GM19397 (cell line): Measurements from ENCODE around the gene SLX1A.
"Not testable (repeated sequence)": the region's sequence is repeated elsewhere in the genome, so short reads cannot be mapped to it uniquely, and the experiment has no call there.

ENCODE experiments used
- ATAC-seq: cut with Tn5 transposase; IDR thresholded peaks from one replicate; pipeline ENCODE4 v1.9.1; 2021; ENCODE audit warnings: mild to moderate bottlenecking, moderate library complexity; ENCODE audit not compliant: unreplicated experiment

SLX1A gene

DNA sequence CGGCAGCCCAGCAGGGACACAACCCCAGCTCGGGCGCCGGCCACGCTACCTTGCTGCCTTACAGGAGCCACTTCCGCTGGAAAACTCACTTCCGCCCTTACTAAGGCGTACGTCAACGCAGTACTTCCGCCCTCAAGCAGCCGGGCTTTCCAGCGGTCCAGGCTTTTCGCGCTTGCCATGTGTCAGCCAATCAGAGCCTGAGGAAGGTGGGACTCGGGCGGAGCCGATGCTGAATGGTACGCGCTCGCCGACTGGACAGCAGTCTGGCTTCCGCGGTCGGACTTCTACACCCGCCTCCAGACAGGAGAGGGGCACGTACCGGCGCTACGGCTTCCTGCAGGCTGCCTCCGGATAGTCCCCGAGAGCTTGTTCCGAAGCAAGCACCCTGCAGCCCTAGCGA is at the start of gene SLX1A, which contains the start of gene BOLA2B:
Gene SLX1A (plus strand): TSS at position 261 of the 400 bp plus-strand sequence. CDS start 210 bp downstream, outside the sequence.
Gene BOLA2B (minus strand): TSS at position 52 of the 400 bp plus-strand sequence. CDS start 71 bp downstream, outside the sequence.
- peak; percentile 85 for ATAC-seq

DNA sequence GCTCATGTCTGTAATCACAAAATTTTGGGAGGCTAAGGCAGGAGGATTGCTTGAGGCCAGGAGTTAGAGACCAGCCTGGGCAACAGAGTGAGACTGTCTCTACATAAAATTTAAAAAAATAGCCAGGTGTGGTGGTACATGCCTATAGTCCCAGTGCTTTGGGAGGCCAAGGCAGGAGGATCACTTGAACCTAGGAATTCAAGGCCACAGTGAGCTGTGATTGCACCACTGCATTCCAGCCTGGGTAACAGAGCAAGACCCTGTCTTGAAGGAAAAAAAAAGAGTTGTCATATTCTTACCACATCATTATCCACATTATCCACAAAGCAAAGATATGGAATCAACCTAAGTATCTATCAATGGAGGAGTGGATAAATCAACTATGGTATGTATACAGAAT is 49.7 kb upstream of the SLX1A start:
- ATAC-seq: no peak

DNA sequence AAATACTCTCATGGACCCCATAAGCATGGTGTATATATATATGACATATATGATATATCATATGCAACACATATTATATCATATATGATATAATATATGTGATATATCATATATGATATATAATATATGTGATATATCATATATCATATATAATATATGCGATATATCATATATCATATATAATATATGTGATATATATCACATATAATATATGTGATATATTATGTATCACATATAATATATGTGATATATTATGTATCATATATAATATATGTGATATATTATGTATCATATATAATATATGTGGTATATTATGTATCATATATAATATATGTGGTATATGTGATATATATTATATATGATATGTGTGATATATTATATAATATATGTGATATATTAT is 48.8 kb upstream of the SLX1A start:
- no peak for ATAC-seq

DNA sequence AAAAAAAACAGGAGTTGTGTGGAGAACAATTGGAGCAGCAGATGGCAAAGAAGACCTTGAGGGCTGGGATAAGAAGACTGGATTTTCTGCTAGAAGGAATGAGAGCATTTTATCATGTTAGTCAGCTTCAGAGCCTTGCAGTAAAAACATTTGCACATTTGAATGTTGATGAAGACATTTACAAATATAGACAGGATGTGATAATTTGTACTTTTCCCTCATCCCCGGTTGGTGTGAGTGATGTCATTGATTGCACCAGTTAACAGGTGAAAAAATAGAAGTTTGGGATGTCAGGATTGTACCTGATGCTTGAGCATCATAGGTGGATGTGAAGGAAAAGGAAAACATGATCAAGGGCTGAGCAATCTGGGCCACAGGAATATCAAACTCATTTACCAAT is 48.0 kb upstream of the SLX1A start:
- ATAC-seq: no peak

DNA sequence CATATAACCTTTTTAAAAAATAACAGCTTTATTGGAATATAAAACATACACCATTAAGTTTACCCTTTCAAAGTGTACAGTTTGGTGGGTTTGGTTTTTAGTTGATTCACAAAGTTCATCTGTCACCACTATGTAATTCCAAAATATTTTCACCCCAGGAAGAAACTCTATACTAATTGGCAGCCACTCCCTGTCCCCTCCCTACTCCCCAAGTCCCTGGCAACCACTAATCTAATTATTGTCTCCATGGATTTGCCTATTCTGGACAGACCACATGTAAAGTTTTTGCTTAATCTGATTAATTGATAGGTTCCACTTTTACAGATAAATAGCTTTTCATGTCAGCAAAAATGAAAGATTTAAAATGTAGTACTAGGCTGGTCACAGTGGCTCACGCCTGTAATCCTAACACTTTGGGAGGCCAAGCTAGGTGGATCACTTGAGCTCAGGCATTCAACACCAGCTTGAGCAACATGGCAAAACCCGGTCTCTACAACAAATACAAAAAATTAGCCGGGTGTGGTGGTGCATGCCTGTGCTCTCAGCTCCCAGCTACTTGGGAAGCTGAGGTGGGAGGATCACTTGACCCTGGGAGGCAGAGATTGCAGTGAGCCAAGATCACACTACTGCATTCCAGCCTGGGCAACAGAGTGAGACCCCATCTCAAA is 45.7 kb upstream of the SLX1A start:
- ATAC-seq: no peak

DNA sequence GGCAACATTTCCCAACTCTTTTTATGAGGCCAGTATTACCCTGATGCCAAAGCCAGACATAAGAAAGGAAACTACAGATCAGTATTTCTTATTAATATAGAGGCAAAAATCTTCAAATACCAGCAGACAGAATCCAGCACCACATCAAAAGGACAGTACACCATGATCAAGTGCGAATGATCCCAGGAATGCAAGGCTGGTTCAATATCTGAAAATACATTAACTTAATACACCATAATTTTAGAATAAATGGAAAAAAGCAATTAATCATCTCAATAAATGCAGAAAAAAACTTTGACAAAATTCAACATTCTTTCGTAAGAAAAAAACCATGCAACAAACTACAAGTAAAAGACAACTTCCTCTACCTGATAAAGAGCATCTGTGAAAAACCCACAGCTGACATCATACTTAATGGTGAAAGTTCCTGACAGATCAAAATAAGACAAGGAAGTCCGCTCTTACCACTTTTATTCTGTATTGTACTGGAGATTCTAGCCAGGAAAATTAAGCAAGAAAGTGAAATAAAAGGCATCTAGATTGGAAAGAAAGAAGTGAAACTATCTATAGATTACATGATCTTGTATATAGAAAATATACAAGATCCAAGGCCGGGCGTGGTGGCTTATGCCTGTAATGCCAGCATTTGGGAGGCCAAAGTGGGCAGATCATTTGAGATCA is 44.3 kb upstream of the SLX1A start:
- ATAC-seq: no peak

DNA sequence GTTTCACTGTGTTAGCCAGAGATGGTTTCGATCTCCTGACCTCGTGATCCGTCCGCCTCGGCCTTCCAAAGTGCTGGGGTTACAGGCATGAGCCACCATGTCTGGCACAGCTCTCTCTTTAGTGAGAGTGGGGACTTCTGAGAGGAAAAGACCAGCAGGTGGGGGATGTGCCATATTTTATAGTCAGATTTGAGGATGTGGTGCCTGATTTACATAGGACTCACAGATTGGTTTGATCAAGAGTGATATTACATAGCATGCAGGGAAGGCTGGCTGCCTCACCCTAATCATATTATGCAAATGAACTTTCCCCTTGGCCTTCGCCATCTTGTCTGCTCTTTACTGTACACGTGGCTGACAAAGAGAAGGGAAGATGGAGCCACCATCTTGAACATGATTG is 42.6 kb upstream of the SLX1A start:
- no peak for ATAC-seq

DNA sequence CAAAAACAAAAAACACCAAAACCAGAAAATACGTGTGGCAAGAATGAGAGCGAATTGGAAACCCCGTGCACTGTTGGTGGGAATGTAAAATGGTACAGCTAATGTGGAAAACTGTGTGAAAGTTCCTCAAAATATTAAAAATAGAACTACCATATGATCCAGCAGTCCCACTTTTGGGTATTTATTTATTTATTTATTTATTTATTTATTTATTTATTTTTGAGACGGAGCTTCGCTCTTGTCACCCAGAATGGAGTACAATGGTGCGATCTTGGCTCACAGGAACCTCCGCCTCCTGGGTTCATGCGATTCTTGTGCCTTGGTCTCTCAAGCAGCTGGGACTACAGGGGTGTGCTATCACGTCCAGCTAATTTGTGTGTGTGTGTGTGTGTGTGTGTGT is 41.2 kb upstream of the SLX1A start:
- no peak for ATAC-seq

DNA sequence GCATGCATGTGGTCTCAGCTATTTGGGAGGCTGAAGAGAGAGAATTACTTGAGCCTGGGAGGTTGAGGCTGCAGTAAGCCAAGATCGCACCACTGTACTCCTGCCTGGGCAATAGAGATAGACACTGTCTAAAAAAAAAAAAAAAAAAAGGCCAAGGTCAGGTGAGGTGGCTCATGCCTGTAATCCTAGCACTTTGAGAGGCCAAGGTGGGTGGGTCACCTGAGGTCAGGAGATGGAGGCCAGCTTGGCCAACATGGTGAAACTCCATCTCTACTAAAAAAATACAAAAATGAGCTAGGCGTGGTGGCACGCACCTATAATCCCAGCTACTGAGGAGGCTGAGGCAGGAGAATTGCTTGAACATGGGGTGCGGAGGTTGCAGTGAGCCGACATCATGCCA is 38.5 kb upstream of the SLX1A start:
- no peak for ATAC-seq

DNA sequence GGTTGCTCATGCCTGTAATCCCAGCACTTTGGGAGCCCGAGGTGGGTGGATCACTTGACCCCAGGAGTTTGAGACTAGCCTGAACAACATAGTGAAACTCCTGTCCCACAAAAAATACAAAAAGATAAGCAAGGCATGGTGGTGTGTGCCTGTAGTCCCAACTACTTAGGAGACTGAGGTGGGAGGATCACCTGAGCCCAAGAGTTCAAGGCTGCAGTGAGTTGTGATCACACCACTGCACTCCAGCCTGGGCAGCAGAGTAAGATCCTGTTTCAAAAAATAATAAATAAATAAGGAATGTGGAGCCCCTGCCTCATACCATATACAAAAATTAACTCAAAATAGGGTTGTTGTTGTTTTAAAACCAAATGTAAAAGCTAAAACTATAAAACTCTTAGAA is 36.5 kb upstream of the SLX1A start:
- no peak for ATAC-seq

DNA sequence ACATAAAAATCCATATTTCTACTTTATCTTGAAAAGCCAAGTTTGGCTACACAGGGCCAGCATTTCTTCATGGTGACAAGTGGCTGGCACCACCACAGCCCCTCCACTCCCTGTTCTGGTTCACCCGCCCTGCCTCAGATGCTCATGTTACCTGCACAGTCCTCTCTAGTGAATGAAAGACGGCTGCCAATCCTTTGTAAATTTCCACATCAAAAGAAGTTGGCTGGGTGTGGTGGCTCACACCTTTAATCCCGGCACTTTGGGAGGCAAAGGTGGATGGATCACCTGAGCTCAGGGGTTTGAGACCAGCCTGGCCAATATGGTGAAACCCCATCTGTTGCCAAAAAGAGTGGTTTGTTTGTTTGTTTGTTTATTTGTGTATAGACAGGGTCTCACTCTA is 30.1 kb upstream of the SLX1A start:
- no peak for ATAC-seq

DNA sequence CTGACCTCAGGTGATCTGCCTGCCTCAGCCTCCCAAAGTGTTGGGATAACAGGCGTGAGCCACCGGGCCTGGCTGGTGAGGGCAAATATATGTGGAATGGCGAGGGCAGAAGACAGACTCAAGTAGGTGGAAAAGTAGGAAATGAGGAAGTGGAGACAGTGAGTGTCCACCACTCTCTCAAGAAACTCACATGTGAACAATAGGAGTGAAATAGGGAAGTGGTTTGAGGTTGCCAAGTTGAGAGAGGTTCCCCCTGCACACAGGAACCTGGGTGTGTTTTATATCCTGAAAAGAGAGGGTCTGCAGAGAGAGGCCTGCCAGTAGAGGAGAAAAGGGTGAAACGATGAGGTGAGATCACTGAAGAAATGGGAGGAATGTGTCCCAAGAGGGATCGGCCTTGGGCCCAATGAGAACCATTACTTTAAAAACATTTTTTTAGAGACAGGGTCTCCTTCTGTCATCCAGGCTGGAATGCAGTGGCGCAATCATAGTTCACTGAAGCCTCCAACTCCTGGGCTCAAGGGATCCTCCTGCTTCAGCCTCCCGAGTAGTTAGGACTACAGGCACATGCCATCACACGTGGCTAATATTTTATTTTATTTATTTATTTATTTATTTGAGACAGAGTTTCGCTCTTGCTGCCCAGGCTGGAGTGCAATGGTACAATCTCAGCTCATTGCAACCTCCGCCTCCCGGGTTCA is 27.3 kb upstream of the SLX1A start:
- ATAC-seq: peak; percentile 55

DNA sequence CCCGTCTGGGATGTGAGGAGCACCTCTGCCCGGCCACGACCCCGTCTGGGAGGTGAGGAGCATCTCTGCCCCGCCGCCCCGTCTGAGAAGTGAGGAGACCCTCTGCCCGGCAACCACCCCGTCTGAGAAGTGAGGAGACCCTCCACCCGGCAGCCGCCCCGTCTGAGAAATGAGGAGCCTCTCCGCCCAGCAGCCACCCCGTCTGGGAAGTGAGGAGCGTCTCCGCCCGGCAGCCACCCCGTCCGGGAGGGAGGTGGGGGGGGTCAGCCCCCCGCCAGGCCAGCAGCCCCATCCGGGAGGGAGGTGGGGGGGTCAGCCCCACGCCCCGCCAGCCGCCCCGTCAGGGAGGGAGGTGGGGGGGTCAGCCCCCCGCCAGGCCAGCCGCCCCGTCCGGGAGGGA is 24.9 kb upstream of the SLX1A start:
- ATAC-seq: not testable (repeated sequence)

DNA sequence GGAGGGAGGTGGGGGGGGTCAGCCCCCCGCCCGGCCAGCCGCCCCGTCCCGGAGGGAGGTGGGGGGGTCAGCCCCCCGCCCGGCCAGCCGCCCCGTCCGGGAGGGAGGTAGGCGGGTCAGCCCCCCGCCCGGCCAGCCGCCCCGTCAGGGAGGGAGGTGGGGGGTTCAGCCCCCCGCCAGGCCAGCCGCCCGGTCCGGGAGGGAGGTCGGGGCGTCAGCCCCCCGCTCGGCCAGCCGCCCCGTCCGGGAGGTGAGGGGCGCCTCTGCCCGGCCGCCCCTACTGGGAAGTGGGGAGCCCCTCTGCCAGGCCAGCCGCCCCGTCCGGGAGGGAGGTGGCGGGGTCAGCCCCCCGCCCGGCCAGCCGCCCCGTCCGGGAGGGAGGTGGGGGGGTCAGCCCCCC is 24.3 kb upstream of the SLX1A start:
- ATAC-seq: not testable (repeated sequence)

DNA sequence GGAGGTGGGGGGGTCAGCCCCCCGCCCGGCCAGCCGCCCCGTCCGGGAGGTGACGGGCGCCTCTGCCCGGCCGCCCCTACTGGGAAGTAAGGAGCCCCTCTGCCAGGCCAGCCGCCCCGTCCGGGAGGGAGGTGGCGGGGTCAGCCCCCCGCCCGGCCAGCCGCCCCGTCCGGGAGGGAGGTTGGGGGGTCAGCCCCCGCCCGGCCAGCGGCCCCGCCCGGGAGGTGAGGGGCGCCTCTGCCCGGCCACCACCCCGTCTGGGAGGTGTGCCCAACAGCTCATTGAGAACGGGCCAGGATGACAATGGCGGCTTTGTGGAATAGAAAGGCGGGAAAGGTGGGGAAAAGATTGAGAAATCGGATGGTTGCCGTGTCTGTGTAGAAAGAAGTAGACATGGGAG is 23.5 kb upstream of the SLX1A start:
- ATAC-seq: not testable (repeated sequence)

DNA sequence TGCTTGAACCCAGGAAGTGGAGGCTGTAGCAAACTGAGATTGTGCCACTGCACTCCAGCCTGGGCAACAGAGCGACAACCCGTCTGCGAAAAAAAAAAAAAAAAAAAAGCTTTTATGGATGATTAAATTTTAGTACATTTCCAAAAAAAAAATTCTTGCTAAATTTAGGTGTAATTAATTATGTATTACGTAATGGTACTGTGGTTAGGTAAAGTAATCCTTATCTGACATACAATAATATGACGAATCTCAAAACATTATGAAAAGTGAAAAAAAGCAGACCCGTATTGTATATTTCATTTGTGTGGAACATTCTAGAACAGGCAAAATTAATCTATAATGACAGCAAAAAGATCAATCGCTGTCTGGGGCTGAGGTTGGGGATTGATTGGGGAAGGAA is 20.6 kb upstream of the SLX1A start:
- ATAC-seq: no peak

DNA sequence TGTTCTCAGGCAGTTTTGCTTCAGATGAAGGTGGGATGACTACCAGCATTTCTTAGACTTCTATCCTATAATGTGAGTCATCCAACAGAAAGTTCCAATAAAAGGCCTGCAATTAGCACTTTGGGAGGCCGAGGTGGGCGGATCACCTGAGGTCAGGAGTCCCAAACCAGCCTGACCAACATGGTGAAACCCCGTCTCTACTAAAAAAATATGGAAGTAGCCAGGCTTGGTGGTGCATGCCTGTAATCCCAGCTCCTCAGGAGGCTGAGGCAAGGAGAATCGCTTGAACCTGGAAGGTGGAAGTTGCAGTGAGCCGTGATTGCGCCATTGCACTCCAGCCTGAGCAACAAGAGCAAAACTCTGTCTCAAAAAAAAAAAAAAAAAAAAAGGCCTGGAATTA is 16.8 kb upstream of the SLX1A start:
- not testable (repeated sequence) for ATAC-seq

DNA sequence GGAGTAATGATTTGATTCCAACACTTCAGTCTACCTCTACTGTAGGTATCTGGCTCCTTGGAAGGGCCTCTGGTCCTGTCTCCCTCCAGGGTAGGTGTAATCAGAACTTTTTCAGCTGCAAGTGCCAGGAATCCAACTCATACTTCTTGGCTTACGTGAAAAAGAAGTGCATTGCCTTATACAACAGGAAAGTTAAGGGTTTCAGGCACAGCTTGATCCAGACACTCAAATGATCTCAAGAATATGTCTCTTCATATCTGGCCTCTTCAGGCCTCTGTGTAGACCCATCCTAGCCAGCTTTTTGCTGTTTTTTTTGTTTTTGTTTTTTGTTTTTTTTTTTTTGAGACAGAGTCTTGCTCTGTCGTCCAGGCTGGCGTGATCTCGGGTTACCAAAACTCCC is 14.5 kb upstream of the SLX1A start:
- no peak for ATAC-seq

DNA sequence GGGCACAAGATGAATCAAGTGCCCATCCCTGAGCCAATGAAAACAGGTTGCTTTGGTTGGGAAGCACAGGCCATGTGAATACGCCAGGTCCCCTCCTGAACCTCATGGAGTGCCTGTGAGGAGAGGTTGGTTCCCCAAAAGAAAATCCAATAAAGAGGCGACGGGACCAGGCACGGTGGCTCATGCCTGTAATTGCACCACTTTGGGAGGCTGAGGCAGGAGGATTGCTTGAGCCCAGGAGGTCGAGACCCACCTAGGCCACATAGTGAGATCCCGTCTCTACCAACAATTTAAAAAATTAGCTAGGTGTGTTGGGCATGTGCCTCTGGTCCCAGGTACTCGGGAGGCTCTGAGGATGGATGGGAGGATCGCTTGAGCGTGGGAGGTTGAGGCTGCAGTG is 13.7 kb upstream of the SLX1A start:
- ATAC-seq: no peak

DNA sequence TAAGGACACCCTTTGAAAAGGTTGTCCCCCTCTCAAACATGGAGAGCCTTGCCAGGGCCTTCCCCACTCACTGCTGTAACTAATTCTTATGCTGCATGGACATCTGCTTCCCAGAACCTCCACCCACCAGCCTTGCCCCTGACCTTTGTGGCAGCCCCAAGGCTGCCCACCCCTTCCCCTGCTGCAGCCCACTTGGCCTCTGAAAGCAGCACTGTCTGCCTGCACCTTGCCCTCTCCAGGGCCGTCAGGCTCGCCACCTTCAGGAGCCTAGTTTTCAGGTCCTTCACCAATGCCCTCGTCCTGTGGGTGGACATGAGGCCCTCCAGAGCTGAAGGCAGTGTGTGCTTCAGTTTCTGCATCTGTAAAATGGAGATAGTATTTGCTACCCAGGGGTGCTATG is 12.9 kb upstream of the SLX1A start:
- no peak for ATAC-seq

DNA sequence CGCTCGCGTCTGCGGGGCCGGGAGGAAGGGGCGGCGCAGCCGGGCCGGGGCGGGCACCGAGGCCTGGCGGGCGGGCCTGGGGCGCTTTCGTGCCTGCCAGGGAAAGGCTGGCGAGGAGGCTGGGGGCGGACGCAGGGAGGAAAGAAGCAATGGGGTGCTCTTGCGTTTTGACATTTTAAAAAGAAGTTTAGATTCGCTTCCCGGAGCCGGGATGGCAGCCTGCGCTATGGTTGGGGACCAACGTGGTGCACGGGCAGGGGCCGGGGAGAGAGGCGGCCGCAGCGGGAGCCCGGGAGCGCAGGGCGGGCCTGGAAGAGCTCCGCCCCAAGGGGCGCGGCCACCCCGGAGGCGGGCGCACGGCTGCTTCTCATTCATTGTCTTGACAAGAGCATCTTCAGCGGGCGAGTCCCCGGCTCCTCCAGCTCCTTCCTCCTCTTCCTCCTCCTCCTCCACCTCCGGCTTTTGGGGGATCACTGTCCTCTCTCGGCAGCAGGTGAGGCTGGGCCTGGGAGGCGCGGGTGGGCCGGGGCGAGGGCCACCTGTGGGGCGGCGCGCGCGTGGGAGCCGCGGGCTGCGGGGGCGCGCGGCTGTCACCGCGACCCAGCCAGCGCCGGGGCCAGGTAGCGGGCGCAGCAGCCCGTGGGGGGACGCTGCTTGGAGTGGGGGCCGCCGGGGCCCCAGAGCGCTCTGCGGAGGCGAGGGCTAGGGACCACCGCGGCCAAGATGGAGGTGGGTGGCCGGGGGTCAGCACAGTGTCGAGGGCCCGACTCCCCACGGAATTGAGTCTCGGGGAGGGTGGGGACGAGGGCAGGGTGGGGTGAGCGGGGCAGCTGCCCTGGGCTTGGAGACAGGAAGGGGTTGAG is 10.2 kb upstream of the SLX1A start, which contains the start of gene CORO1A:
Gene CORO1A (plus strand): TSS at position 370 of the 863 bp plus-strand sequence. CDS start 1,608 bp downstream, outside the sequence.
- ATAC-seq: peak; percentile 60
